ENCODE data around the gene DNAAF3.

Gene DNAAF3

GRCh38 chr19:55153652-55154264, 12.7 kb downstream of the DNAAF3 start:
- DNase-seq (ENCODE audit: low read depth in 3 of 3), result no peak

- no peak for DNase-seq (ENCODE audit: low read depth in 3 of 3)
These were observed 14.4 kb downstream of the DNAAF3 start for GRCh38 chr19:55152017-55152416.

GRCh38 chr19:55149078-55150003, 17.1 kb downstream of the DNAAF3 start, which contains the start of gene TNNT1:
TNNT1 (minus strand) TSS chr19:55149206; CDS start chr19:55147157, 2,049 bp downstream.
- no peak for DNase-seq (ENCODE audit: low read depth in 3 of 3)

- DNase-seq (ENCODE audit: low read depth in 3 of 3), result no peak
These were observed 18.7 kb downstream of the DNAAF3 start for GRCh38 chr19:55147545-55148251.

- no peak for DNase-seq (ENCODE audit: low read depth in 3 of 3)
These were observed 19.6 kb downstream of the DNAAF3 start for GRCh38 chr19:55146705-55147273.

GRCh38 chr19:55146078-55146704, 20.2 kb downstream of the DNAAF3 start:
- no peak for DNase-seq (ENCODE audit: low read depth in 3 of 3)

GRCh38 chr19:55145232-55145631, 21.2 kb downstream of the DNAAF3 start:
- no peak for DNase-seq (ENCODE audit: low read depth in 3 of 3)

GRCh38 chr19:55141696-55142095, 24.7 kb downstream of the DNAAF3 start:
- no peak for DNase-seq (ENCODE audit: low read depth in 3 of 3)

GRCh38 chr19:55137915-55138314, 28.5 kb downstream of the DNAAF3 start:
- no peak for DNase-seq (ENCODE audit: low read depth in 3 of 3)

- DNase-seq (ENCODE audit: low read depth in 3 of 3), result no peak
These were observed 29.9 kb downstream of the DNAAF3 start for GRCh38 chr19:55136399-55137102.

- no peak for DNase-seq (ENCODE audit: low read depth in 3 of 3)
These were observed 31.7 kb downstream of the DNAAF3 start for GRCh38 chr19:55134736-55135135.

- no peak for DNase-seq (ENCODE audit: low read depth in 3 of 3)
These were observed 32.6 kb downstream of the DNAAF3 start for GRCh38 chr19:55133639-55134444.

GRCh38 chr19:55132453-55133129, 33.8 kb downstream of the DNAAF3 start:
- DNase-seq (ENCODE audit: low read depth in 3 of 3), result no peak

- DNase-seq (ENCODE audit: low read depth in 3 of 3), result no peak
These were observed 35.0 kb downstream of the DNAAF3 start for GRCh38 chr19:55131421-55131820.

GRCh38 chr19:55119053-55119452, 47.4 kb downstream of the DNAAF3 start:
- DNase-seq (ENCODE audit: low read depth in 3 of 3), result no peak

- peak in 1 of 3 experiments; percentile 38 for DNase-seq (ENCODE audit: low read depth in 3 of 3)
These were observed 47.9 kb downstream of the DNAAF3 start for GRCh38 chr19:55118401-55118991.

- DNase-seq (ENCODE audit: low read depth in 3 of 3), result peak; percentile 94 to 97 (median 96)
These were observed 48.6 kb downstream of the DNAAF3 start for GRCh38 chr19:55117663-55118391.
